ENCODE results near the gene PTPRN. TPM values are rescaled to one million over a fixed set of nuclear protein-coding genes. Genes with fewer than 3 reads are reported as not detected.

Gene PTPRN
- total RNA-seq, 2 experiments from 2014 or later, result not detected

- Histone ChIP-seq H3K36me3 (ENCODE audit: insufficient read depth, low read length) (no peaks in the 10 kb centered on the region), H3K4me3 (ENCODE audit: low read length) (no peak overlapping the region), H3K27me3 (ENCODE audit: control insufficient read depth in 1 of 2, insufficient read depth in 2 of 2, low read length in 2 of 2) (peaks cover 0 to 2% of the 10 kb centered on the region in 2 experiments), H3K27ac (ENCODE audit: low read depth in 1 of 2, low read length in 2 of 2) (no peak overlapping the region), H3K9me3 (ENCODE audit: control insufficient read depth in 1 of 2, insufficient read depth in 1 of 2, low read length in 2 of 2) (no peaks in the 10 kb centered on the region), H3K4me1 (ENCODE audit: insufficient read depth, low read length) (peaks cover 17% of the 10 kb centered on the region)
- H3K4me1 Mint-ChIP-seq (ENCODE audit: low read depth), result peaks cover 18% of the 10 kb centered on the region
- DNase-seq (no peak), ATAC-seq (ENCODE audit: poor library complexity) (no peak)
- TF ChIP-seq CTCF (IDR thresholded peaks at IDR 0.05), result no peak
- H3K36me3 Mint-ChIP-seq (ENCODE audit: low read depth), result no peaks in the 10 kb centered on the region
- CTCF ChIA-PET, result interaction anchor here (1.2 to 2.1 kb wide), 2 partner anchors 19 to 21 kb away, joined by 3 to 15 read pairs; no protein-coding TSS in a partner anchor
- H3K27me3 Mint-ChIP-seq, result no peaks in the 10 kb centered on the region
- POLR2A ChIA-PET, result interaction anchor here (0.8 to 2.1 kb wide), 2 partner anchors 19 to 21 kb away, joined by 3 to 7 read pairs; partner anchors contain the start of genes TUBA4A and TUBA4B
- intact Hi-C loops (cut with DNase I, micrococcal nuclease), result no loop called here
- H3K9me3 Mint-ChIP-seq, result no peaks in the 10 kb centered on the region
- no peak overlapping the region for H3K27ac Mint-ChIP-seq
- H3K4me3 Mint-ChIP-seq, result no peak overlapping the region
Observed at GRCh38 chr2:219273937-219274336, 35.3 kb downstream of the PTPRN start.

GRCh38 chr2:219272995-219273394 is 36.2 kb downstream of the PTPRN start:
- ATAC-seq (ENCODE audit: poor library complexity) (no peak), DNase-seq (no peak)
- Mint-ChIP-seq H3K36me3 (ENCODE audit: low read depth) (no peaks in the 10 kb centered on the region), H3K27ac (no peak overlapping the region), H3K9me3 (no peaks in the 10 kb centered on the region), H3K4me3 (no peak overlapping the region), H3K27me3 (no peaks in the 10 kb centered on the region), H3K4me1 (ENCODE audit: low read depth) (peaks cover 9% of the 10 kb centered on the region)
- POLR2A ChIA-PET, result interaction anchor here (2.1 kb wide), 1 partner anchor 20 kb away, joined by 7 read pairs; the partner anchor contains the start of genes TUBA4A and TUBA4B
- intact Hi-C loops (cut with DNase I, micrococcal nuclease), result no loop called here
- CTCF ChIA-PET, result interaction anchor here (2.1 kb wide), 1 partner anchor 22 kb away, joined by 15 read pairs; no protein-coding TSS in a partner anchor
- Histone ChIP-seq H3K4me3 (ENCODE audit: low read length) (no peak overlapping the region), H3K27me3 (ENCODE audit: control insufficient read depth in 1 of 2, insufficient read depth in 2 of 2, low read length in 2 of 2) (peaks cover 0 to 2% of the 10 kb centered on the region in 2 experiments), H3K36me3 (ENCODE audit: insufficient read depth, low read length) (no peaks in the 10 kb centered on the region), H3K27ac (ENCODE audit: low read depth in 1 of 2, low read length in 2 of 2) (no peak overlapping the region), H3K4me1 (ENCODE audit: insufficient read depth, low read length) (peaks cover 8% of the 10 kb centered on the region), H3K9me3 (ENCODE audit: control insufficient read depth in 1 of 2, insufficient read depth in 1 of 2, low read length in 2 of 2) (no peaks in the 10 kb centered on the region)
- TF ChIP-seq CTCF (IDR thresholded peaks at IDR 0.05), result no peak

GRCh38 chr2:219272356-219272755 is 36.8 kb downstream of the PTPRN start:
- Histone ChIP-seq H3K4me1 (ENCODE audit: insufficient read depth, low read length) (peaks cover 2% of the 10 kb centered on the region), H3K27ac (ENCODE audit: low read depth in 1 of 2, low read length in 2 of 2) (no peak overlapping the region), H3K9me3 (ENCODE audit: control insufficient read depth in 1 of 2, insufficient read depth in 1 of 2, low read length in 2 of 2) (no peaks in the 10 kb centered on the region), H3K36me3 (ENCODE audit: insufficient read depth, low read length) (no peaks in the 10 kb centered on the region), H3K4me3 (ENCODE audit: low read length) (no peak overlapping the region), H3K27me3 (ENCODE audit: control insufficient read depth in 1 of 2, insufficient read depth in 2 of 2, low read length in 2 of 2) (peaks cover 0 to 2% of the 10 kb centered on the region in 2 experiments)
- H3K27ac Mint-ChIP-seq, result no peak overlapping the region
- intact Hi-C loops (cut with DNase I, micrococcal nuclease), result no loop called here
- ATAC-seq (ENCODE audit: poor library complexity) (no peak), DNase-seq (no peak)
- CTCF ChIA-PET, result no interaction called here
- peaks cover 2% of the 10 kb centered on the region for H3K4me1 Mint-ChIP-seq (ENCODE audit: low read depth)
- no peak overlapping the region for H3K4me3 Mint-ChIP-seq
- no peaks in the 10 kb centered on the region for H3K27me3 Mint-ChIP-seq
- H3K36me3 Mint-ChIP-seq (ENCODE audit: low read depth), result no peaks in the 10 kb centered on the region
- POLR2A ChIA-PET, result interaction anchor here (2.1 kb wide), 1 partner anchor 19 kb away, joined by 7 read pairs; the partner anchor contains the start of genes TUBA4A and TUBA4B
- H3K9me3 Mint-ChIP-seq, result no peaks in the 10 kb centered on the region
- no peak for TF ChIP-seq CTCF (IDR thresholded peaks at IDR 0.05)

Measured in CD4-positive, alpha-beta T cell (primary cell).